Activated naive CD8-positive, alpha-beta T cell treated with anti-CD3 and anti-CD28 coated beads, Interleukin-2, amount 10 ng/mL, durations not matched to agents 7 days and 5 days (primary cell): ENCODE results near the gene SEC11A. TPM values are rescaled to one million over a fixed set of nuclear protein-coding genes. Genes with fewer than 3 reads are reported as not detected.
"Not testable (repeated sequence)": the region's sequence is repeated elsewhere in the genome, so short reads cannot be mapped to it uniquely, and the experiment has no call there.

Experiments
- ATAC-seq: fragments of 150-1000 bp; cut with Tn5 transposase; one replicate; pipeline ENCODE4 v1.10.0; 2021; ENCODE audit warnings: low read depth, moderate library complexity
- POLR2A ChIA-PET: fragments of 350-600 bp; sonication (Branson Sonifier 250); formaldehyde crosslinking; loops from one replicate; lab custom pipeline; 2021; ENCODE audit warnings: antibody characterized with exemption; lab: Charles Lee
- DNase-seq: peaks from one replicate; pipeline ENCODE4 v3.0.0; 2021
- H3K27ac Mint-ChIP-seq: one replicate; pipeline ENCODE4 v1.8.0; 2022; ENCODE audit warnings: mild to moderate bottlenecking, mixed read lengths
- H3K27me3 Mint-ChIP-seq: one replicate; pipeline ENCODE4 v1.8.0; 2022; ENCODE audit warnings: mild to moderate bottlenecking, moderate library complexity, mixed read lengths
- H3K36me3 Mint-ChIP-seq: one replicate; pipeline ENCODE4 v1.8.0; 2021; ENCODE audit warnings: mild to moderate bottlenecking, mixed read lengths
- H3K4me1 Mint-ChIP-seq: one replicate; pipeline ENCODE4 v1.8.0; 2021; ENCODE audit warnings: mixed read lengths
- H3K4me3 Mint-ChIP-seq: one replicate; pipeline ENCODE4 v1.8.0; 2022; ENCODE audit warnings: mild to moderate bottlenecking, moderate library complexity, mixed read lengths
- H3K9me3 Mint-ChIP-seq: one replicate; pipeline ENCODE4 v1.8.0; 2021; ENCODE audit warnings: mixed read lengths
- total RNA-seq, 2 experiments: library from RNA; stranded (reverse); gene quantifications; one replicate each; pipeline ENCODE4 v1.2.3, GENCODE V29; 2021

The SEC11A gene
- total RNA-seq = 10 to 100 TPM; 97.1 to 99.1 TPM

- no peaks in the 10 kb centered on the region for H3K27me3 Mint-ChIP-seq
- peaks cover 14% of the 10 kb centered on the region for H3K36me3 Mint-ChIP-seq
- peak; percentile 93 for DNase-seq
- peak; percentile 93 for ATAC-seq
- peak within 1 kb of the TSS; percentile 99 for H3K4me3 Mint-ChIP-seq
- peak within 1 kb of the TSS; percentile 100 for H3K27ac Mint-ChIP-seq
- H3K9me3 Mint-ChIP-seq = no peaks in the 10 kb centered on the region
- POLR2A ChIA-PET = interaction anchor here (0.6 to 4.2 kb wide), 17 partner anchors 10 to 117 kb away, joined by 3 to 130 read pairs (median 7); partner anchors contain the start of genes NMB, WDR73 and ZNF592
- peaks cover 42% of the 10 kb centered on the region for H3K4me1 Mint-ChIP-seq
Observed at GRCh38 chr15:84716036-84716732, at the start of gene SEC11A. SEC11A (minus strand) TSS chr15:84716139; CDS start chr15:84716075, 64 bp downstream.

- ATAC-seq (no peak), DNase-seq (no peak)
- Mint-ChIP-seq H3K4me3 (no peak overlapping the region), H3K27ac (no peak overlapping the region), H3K27me3 (no peaks in the 10 kb centered on the region), H3K9me3 (no peaks in the 10 kb centered on the region), H3K36me3 (peaks cover 37% of the 10 kb centered on the region), H3K4me1 (peaks cover 17% of the 10 kb centered on the region)
- POLR2A ChIA-PET = no interaction called here
Observed at GRCh38 chr15:84765675-84766074, 49.7 kb upstream of the SEC11A start.

DNA sequence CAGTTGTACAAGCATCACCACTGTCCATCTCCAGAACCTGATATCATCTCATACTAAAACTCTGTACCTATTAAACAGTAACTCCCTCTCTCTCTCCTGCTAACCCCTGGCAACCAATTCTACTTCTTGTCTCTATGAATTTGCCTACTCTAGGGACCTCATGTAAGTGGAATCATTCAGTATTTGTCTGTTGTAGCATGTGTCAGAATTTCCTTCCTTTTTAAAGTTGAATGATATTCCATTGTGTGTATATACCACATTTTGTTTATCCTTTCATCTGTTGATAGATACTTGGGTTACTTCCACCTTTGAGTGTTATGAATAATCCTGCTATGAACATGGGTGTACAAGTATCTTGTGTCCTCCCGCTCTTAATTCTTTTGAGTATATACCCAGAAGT is 49.0 kb upstream of the SEC11A start:
- no peaks in the 10 kb centered on the region for H3K27me3 Mint-ChIP-seq
- no peaks in the 10 kb centered on the region for H3K9me3 Mint-ChIP-seq
- peaks cover 16% of the 10 kb centered on the region for H3K4me1 Mint-ChIP-seq
- peaks cover 37% of the 10 kb centered on the region for H3K36me3 Mint-ChIP-seq
- DNase-seq (no peak), ATAC-seq (no peak)
- no peak overlapping the region for H3K4me3 Mint-ChIP-seq
- no peak overlapping the region for H3K27ac Mint-ChIP-seq
- POLR2A ChIA-PET = no interaction called here

DNA sequence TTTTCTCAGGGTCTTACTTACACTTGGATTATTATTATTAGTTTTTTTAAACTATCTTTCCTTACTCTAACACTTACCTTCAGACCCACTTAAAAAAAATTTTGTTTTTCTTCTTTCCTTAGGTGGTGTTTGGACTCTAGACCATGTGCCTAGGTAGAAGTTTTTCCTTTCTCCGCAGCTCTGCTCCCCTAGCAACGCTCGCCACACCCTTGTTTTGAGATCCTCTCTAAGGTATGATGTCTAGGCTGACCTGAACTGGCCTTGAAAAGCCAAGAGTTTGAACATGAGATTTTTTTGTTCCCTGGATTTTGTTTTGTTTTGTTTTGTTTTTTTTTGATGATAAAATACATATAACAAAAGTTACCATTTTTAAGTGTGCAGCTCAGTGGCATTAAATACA is 48.6 kb upstream of the SEC11A start:
- no peak for ATAC-seq
- Mint-ChIP-seq H3K4me1 (peaks cover 15% of the 10 kb centered on the region), H3K9me3 (no peaks in the 10 kb centered on the region), H3K27me3 (no peaks in the 10 kb centered on the region), H3K27ac (no peak overlapping the region), H3K36me3 (peaks cover 35% of the 10 kb centered on the region), H3K4me3 (no peak overlapping the region)
- no peak for DNase-seq
- POLR2A ChIA-PET = no interaction called here

DNA sequence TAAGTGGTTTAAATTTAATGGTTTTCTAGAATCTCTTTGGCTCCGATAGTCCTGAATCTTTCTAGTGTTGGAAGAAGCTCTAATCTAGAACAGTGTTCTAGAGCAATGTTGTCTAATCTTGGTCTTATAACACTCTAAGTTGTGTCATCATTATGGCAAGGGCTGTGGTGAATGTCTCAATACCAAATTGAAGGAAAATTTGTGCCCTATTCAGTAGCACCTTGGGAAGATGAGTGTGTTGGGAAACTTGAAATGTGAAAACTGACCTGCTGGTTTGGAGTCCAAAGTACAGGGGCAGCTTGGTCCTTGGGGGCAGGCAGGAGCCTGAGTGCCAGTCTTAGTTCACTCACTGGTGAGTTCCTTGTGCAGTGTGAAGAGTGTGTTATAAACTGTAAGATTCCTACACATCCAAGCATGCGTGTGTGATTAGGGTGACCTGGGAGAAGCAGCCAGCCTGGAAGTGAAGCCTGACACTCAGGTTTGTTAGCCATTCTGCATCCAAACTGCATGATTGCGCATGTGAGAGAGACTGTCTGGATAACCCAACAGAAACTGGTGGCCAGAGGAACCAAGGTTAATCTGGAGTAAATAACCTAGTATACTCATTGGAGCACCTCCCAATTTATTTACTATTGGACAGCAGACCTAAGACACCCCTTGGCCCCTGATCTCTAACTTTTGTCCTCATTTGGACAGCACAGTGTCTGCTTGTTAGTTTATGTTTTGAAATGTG is 47.1 kb upstream of the SEC11A start:
- H3K36me3 Mint-ChIP-seq = peaks cover 23% of the 10 kb centered on the region
- no peaks in the 10 kb centered on the region for H3K9me3 Mint-ChIP-seq
- H3K4me3 Mint-ChIP-seq = no peak overlapping the region
- H3K4me1 Mint-ChIP-seq = peaks cover 15% of the 10 kb centered on the region
- POLR2A ChIA-PET = no interaction called here
- DNase-seq = no peak
- ATAC-seq = no peak
- H3K27ac Mint-ChIP-seq = no peak overlapping the region
- H3K27me3 Mint-ChIP-seq = no peaks in the 10 kb centered on the region

GRCh38 chr15:84761607-84762131 is 45.7 kb upstream of the SEC11A start:
- peaks cover 16% of the 10 kb centered on the region for H3K4me1 Mint-ChIP-seq
- POLR2A ChIA-PET = no interaction called here
- H3K27me3 Mint-ChIP-seq = no peaks in the 10 kb centered on the region
- H3K27ac Mint-ChIP-seq = no peak overlapping the region
- H3K36me3 Mint-ChIP-seq = peaks cover 19% of the 10 kb centered on the region
- H3K4me3 Mint-ChIP-seq = no peak overlapping the region
- peak; percentile 63 for ATAC-seq
- DNase-seq = no peak
- no peaks in the 10 kb centered on the region for H3K9me3 Mint-ChIP-seq

DNA sequence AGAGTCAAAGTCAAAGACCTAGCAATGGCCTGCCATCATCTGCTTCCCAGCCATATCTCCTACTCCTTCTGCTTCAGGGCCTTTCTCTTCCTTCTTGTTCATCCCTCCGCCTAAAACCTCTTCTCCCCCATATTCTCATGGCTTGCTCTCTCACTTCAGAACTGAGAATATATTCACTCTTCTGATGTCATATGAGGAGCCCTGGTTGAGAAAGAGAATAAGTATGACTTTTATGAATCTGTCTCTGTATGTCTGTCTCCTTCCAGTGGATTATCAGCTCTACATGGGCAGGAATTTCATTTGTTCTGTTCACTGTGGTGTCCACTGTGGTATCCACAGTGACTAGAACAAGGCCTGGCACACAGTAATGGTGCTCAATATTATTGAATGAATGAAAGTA is 44.3 kb upstream of the SEC11A start:
- H3K27ac Mint-ChIP-seq = no peak overlapping the region
- DNase-seq (no peak), ATAC-seq (no peak)
- no peaks in the 10 kb centered on the region for H3K27me3 Mint-ChIP-seq
- POLR2A ChIA-PET = no interaction called here
- H3K36me3 Mint-ChIP-seq = peaks cover 22% of the 10 kb centered on the region
- H3K4me1 Mint-ChIP-seq = peaks cover 20% of the 10 kb centered on the region
- H3K9me3 Mint-ChIP-seq = no peaks in the 10 kb centered on the region
- H3K4me3 Mint-ChIP-seq = no peak overlapping the region

GRCh38 chr15:84759018-84759417 is 43.1 kb upstream of the SEC11A start:
- no peak for DNase-seq
- ATAC-seq = no peak
- no peaks in the 10 kb centered on the region for H3K9me3 Mint-ChIP-seq
- peaks cover 17% of the 10 kb centered on the region for H3K4me1 Mint-ChIP-seq
- no peak overlapping the region for H3K4me3 Mint-ChIP-seq
- H3K27me3 Mint-ChIP-seq = no peaks in the 10 kb centered on the region
- POLR2A ChIA-PET = no interaction called here
- peaks cover 22% of the 10 kb centered on the region for H3K36me3 Mint-ChIP-seq
- no peak overlapping the region for H3K27ac Mint-ChIP-seq

GRCh38 chr15:84755736-84756527 is 40.0 kb upstream of the SEC11A start:
- peaks cover 37% of the 10 kb centered on the region for H3K36me3 Mint-ChIP-seq
- H3K4me1 Mint-ChIP-seq = peaks cover 37% of the 10 kb centered on the region
- no peak overlapping the region for H3K27ac Mint-ChIP-seq
- H3K4me3 Mint-ChIP-seq = no peak overlapping the region
- no peaks in the 10 kb centered on the region for H3K27me3 Mint-ChIP-seq
- ATAC-seq (no peak), DNase-seq (no peak)
- POLR2A ChIA-PET = interaction anchor here (0.9 kb wide), 1 partner anchor 9 kb away, joined by 3 read pairs; no protein-coding TSS in a partner anchor
- H3K9me3 Mint-ChIP-seq = no peaks in the 10 kb centered on the region

DNA sequence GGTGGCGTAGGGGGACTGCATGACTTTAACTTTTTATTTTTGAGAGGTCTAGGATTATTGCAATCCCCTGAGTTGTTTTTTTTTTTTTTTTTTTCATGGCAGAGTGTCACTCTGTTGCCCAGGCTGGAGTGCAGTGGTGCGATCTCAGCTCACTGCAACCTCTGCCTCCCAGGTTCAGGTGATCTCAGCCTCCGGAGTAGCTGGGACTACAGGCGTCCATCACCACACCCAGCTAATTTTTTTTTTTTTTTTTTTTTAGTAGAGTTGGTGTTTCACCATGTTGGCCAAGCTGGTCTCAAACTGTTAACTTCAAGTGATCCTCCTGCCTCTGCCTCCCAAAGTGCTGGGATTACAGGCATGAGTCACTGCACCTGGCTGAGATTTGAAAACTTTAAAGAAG is 39.0 kb upstream of the SEC11A start:
- DNase-seq, H3K27ac Mint-ChIP-seq, H3K9me3 Mint-ChIP-seq, ATAC-seq, H3K27me3 Mint-ChIP-seq, POLR2A ChIA-PET, H3K4me3 Mint-ChIP-seq: not testable (repeated sequence)
- peaks cover 37% of the 10 kb centered on the region for H3K36me3 Mint-ChIP-seq
- peaks cover 47% of the 10 kb centered on the region for H3K4me1 Mint-ChIP-seq

- H3K27me3 Mint-ChIP-seq = no peaks in the 10 kb centered on the region
- H3K4me1 Mint-ChIP-seq = peaks cover 48% of the 10 kb centered on the region
- ATAC-seq (no peak), DNase-seq (no peak)
- H3K4me3 Mint-ChIP-seq = no peak overlapping the region
- POLR2A ChIA-PET = interaction anchor here (0.6 to 1.6 kb wide), 3 partner anchors 27 to 41 kb away, joined by 3 to 5 read pairs (median 4); partner anchors contain the start of gene SEC11A
- peaks cover 37% of the 10 kb centered on the region for H3K36me3 Mint-ChIP-seq
- no peaks in the 10 kb centered on the region for H3K9me3 Mint-ChIP-seq
- no peak overlapping the region for H3K27ac Mint-ChIP-seq
Observed at GRCh38 chr15:84752700-84753099, 36.8 kb upstream of the SEC11A start.

- DNase-seq = no peak
- no peaks in the 10 kb centered on the region for H3K9me3 Mint-ChIP-seq
- H3K27ac Mint-ChIP-seq = no peak overlapping the region
- H3K4me3 Mint-ChIP-seq = no peak overlapping the region
- ATAC-seq = no peak
- POLR2A ChIA-PET = interaction anchor here (0.6 to 1.6 kb wide), 4 partner anchors 27 to 98 kb away, joined by 3 to 5 read pairs (median 4); partner anchors contain the start of genes SEC11A and WDR73
- H3K27me3 Mint-ChIP-seq = no peaks in the 10 kb centered on the region
- H3K36me3 Mint-ChIP-seq = peaks cover 40% of the 10 kb centered on the region
- H3K4me1 Mint-ChIP-seq = peaks cover 51% of the 10 kb centered on the region
Observed at GRCh38 chr15:84752195-84752594, 36.3 kb upstream of the SEC11A start.

GRCh38 chr15:84751721-84752120 is 35.8 kb upstream of the SEC11A start:
- H3K27ac Mint-ChIP-seq, H3K9me3 Mint-ChIP-seq, ATAC-seq, H3K4me3 Mint-ChIP-seq, DNase-seq, H3K27me3 Mint-ChIP-seq: not testable (repeated sequence)
- Mint-ChIP-seq H3K36me3 (peaks cover 38% of the 10 kb centered on the region), H3K4me1 (peaks cover 52% of the 10 kb centered on the region)
- POLR2A ChIA-PET = interaction anchor here (1.4 to 1.6 kb wide), 2 partner anchors 36 to 98 kb away, joined by 3 to 5 read pairs; partner anchors contain the start of genes SEC11A and WDR73
